ENCODE data around the gene LKAAEAR1.

- TF ChIP-seq CTCF (IDR thresholded peaks at IDR 0.05; ENCODE audit: low read depth, low read length) = no peak
- no peak for TF ChIP-seq EZH2phosphoT487 (IDR thresholded peaks at IDR 0.05; ENCODE audit: low read depth)
Measured at GRCh38 chr20:64065062-64065973, 18.9 kb downstream of the LKAAEAR1 start.

All from OCI-LY3 (cell line).